Adipocyte (in vitro differentiated cells): Measurements from ENCODE around the gene PMS1.
"Not testable (repeated sequence)": the region's sequence is repeated elsewhere in the genome, so short reads cannot be mapped to it uniquely, and the experiment has no call there.

ENCODE experiments used
- DNase-seq: peaks from one replicate; pipeline ENCODE4 v3.0.0-alpha.2; 2015; ENCODE audit warnings: low read depth
- H3K27me3 ChIP-seq: replicated peaks from 2 replicates; pipeline ENCODE4 v1.7.0; 2013; ENCODE audit warnings: mild to moderate bottlenecking, low read length, moderate library complexity; ENCODE audit not compliant: control insufficient read depth, insufficient read depth
- H3K36me3 ChIP-seq: 2 replicates; pipeline ENCODE4 v1.7.0; 2013; ENCODE audit warnings: low read length, mild to moderate bottlenecking, moderate library complexity; ENCODE audit not compliant: control insufficient read depth, insufficient read depth, severe bottlenecking
- H3K4me1 ChIP-seq: 2 replicates; pipeline ENCODE4 v1.7.0; 2013; ENCODE audit warnings: mild to moderate bottlenecking, low read length, moderate library complexity; ENCODE audit not compliant: control insufficient read depth, insufficient read depth
- H3K4me3 ChIP-seq: 2 replicates; pipeline ENCODE4 v1.7.0; 2013; ENCODE audit warnings: mild to moderate bottlenecking, low read length, moderate library complexity
- H3K9ac ChIP-seq: 2 replicates; pipeline ENCODE4 v1.7.0; 2013; ENCODE audit warnings: mild to moderate bottlenecking, low read length, moderate library complexity
- H3K9me3 ChIP-seq: 2 replicates; pipeline ENCODE4 v1.7.0; 2013; ENCODE audit warnings: mild to moderate bottlenecking, low read length, moderate library complexity; ENCODE audit not compliant: control insufficient read depth

PMS1 gene

GRCh38 chr2:189870381-189871085 lies 86.3 kb downstream of the PMS1 start:
- peak; percentile 47 for DNase-seq
- peaks cover 23% of the 10 kb centered on the region for H3K36me3 ChIP-seq

GRCh38 chr2:189873696-189874095 lies 89.4 kb downstream of the PMS1 start:
- no peak for DNase-seq
- Histone ChIP-seq H3K9me3 (no peaks in the 10 kb centered on the region), H3K4me3 (no peak overlapping the region), H3K27me3 (no peaks in the 10 kb centered on the region), H3K4me1 (peaks cover 22% of the 10 kb centered on the region), H3K36me3 (peaks cover 22% of the 10 kb centered on the region), H3K9ac (no peak overlapping the region)

More at GRCh38 chr2:189870381-189871085, 86.3 kb downstream of the PMS1 start:
- Histone ChIP-seq H3K9me3 (no peaks in the 10 kb centered on the region), H3K4me1 (peaks cover 34% of the 10 kb centered on the region), H3K4me3 (peak overlapping the region; percentile 12), H3K9ac (peak overlapping the region; percentile 62), H3K27me3 (no peaks in the 10 kb centered on the region)

GRCh38 chr2:189874586-189875320 lies 90.5 kb downstream of the PMS1 start:
- Histone ChIP-seq H3K4me3 (no peak overlapping the region), H3K4me1 (peaks cover 20% of the 10 kb centered on the region), H3K9me3 (no peaks in the 10 kb centered on the region), H3K27me3 (no peaks in the 10 kb centered on the region), H3K36me3 (peaks cover 22% of the 10 kb centered on the region), H3K9ac (no peak overlapping the region)
- no peak for DNase-seq

GRCh38 chr2:189876271-189876670 lies 92.0 kb downstream of the PMS1 start:
- Histone ChIP-seq H3K9ac (no peak overlapping the region), H3K4me1 (peaks cover 6% of the 10 kb centered on the region), H3K9me3 (no peaks in the 10 kb centered on the region), H3K27me3 (no peaks in the 10 kb centered on the region), H3K36me3 (peaks cover 22% of the 10 kb centered on the region), H3K4me3 (no peak overlapping the region)
- no peak for DNase-seq

- DNase-seq = no peak
- H3K36me3 ChIP-seq = peaks cover 9% of the 10 kb centered on the region
- no peaks in the 10 kb centered on the region for H3K27me3 ChIP-seq
- no peaks in the 10 kb centered on the region for H3K4me1 ChIP-seq
- no peak overlapping the region for H3K9ac ChIP-seq
- no peaks in the 10 kb centered on the region for H3K9me3 ChIP-seq
- H3K4me3 ChIP-seq = no peak overlapping the region
Observed at GRCh38 chr2:189879716-189880081, 95.4 kb downstream of the PMS1 start.

GRCh38 chr2:189880429-189880828 lies 96.2 kb downstream of the PMS1 start:
- DNase-seq = no peak
- Histone ChIP-seq H3K27me3 (no peaks in the 10 kb centered on the region), H3K9me3 (no peaks in the 10 kb centered on the region), H3K4me3 (no peak overlapping the region), H3K4me1 (no peaks in the 10 kb centered on the region), H3K9ac (no peak overlapping the region), H3K36me3 (peaks cover 6% of the 10 kb centered on the region)

- H3K9ac ChIP-seq = no peak overlapping the region
- no peaks in the 10 kb centered on the region for H3K4me1 ChIP-seq
- no peak for DNase-seq
- no peak overlapping the region for H3K4me3 ChIP-seq
- no peaks in the 10 kb centered on the region for H3K27me3 ChIP-seq
- H3K36me3 ChIP-seq = peaks cover 5% of the 10 kb centered on the region
- no peaks in the 10 kb centered on the region for H3K9me3 ChIP-seq
Observed at GRCh38 chr2:189880832-189881492, 96.7 kb downstream of the PMS1 start.

GRCh38 chr2:189885368-189885767 lies 101.1 kb downstream of the PMS1 start:
- H3K4me3 ChIP-seq = no peak overlapping the region
- no peak overlapping the region for H3K9ac ChIP-seq
- H3K4me1 ChIP-seq = no peaks in the 10 kb centered on the region
- DNase-seq = no peak
- H3K9me3 ChIP-seq = no peaks in the 10 kb centered on the region
- no peaks in the 10 kb centered on the region for H3K27me3 ChIP-seq
- no peaks in the 10 kb centered on the region for H3K36me3 ChIP-seq

- H3K9me3 ChIP-seq, DNase-seq, H3K4me1 ChIP-seq, H3K36me3 ChIP-seq, H3K9ac ChIP-seq, H3K27me3 ChIP-seq, H3K4me3 ChIP-seq: not testable (repeated sequence)
Observed at GRCh38 chr2:189892546-189893294, 108.5 kb downstream of the PMS1 start.

GRCh38 chr2:189896809-189897208 lies 112.6 kb downstream of the PMS1 start:
- no peak for DNase-seq
- H3K27me3 ChIP-seq = no peaks in the 10 kb centered on the region
- no peaks in the 10 kb centered on the region for H3K4me1 ChIP-seq
- no peaks in the 10 kb centered on the region for H3K36me3 ChIP-seq
- no peaks in the 10 kb centered on the region for H3K9me3 ChIP-seq
- no peak overlapping the region for H3K9ac ChIP-seq
- no peak overlapping the region for H3K4me3 ChIP-seq

GRCh38 chr2:189899101-189899500 lies 114.9 kb downstream of the PMS1 start:
- Histone ChIP-seq H3K4me3 (no peak overlapping the region), H3K27me3 (no peaks in the 10 kb centered on the region), H3K36me3 (no peaks in the 10 kb centered on the region), H3K9me3 (no peaks in the 10 kb centered on the region), H3K9ac (no peak overlapping the region), H3K4me1 (no peaks in the 10 kb centered on the region)
- DNase-seq = peak; percentile 7
